ELR (cell line): ENCODE data around the gene MASP1.
A peak's percentile ranks its signal among the peaks of the same experiment; 100 is the strongest.

Experiments
- DNase-seq: peaks from one replicate; pipeline ENCODE4 v3.0.0-alpha.2; 2015; ENCODE audit warnings: low read depth

MASP1 gene, protein sequence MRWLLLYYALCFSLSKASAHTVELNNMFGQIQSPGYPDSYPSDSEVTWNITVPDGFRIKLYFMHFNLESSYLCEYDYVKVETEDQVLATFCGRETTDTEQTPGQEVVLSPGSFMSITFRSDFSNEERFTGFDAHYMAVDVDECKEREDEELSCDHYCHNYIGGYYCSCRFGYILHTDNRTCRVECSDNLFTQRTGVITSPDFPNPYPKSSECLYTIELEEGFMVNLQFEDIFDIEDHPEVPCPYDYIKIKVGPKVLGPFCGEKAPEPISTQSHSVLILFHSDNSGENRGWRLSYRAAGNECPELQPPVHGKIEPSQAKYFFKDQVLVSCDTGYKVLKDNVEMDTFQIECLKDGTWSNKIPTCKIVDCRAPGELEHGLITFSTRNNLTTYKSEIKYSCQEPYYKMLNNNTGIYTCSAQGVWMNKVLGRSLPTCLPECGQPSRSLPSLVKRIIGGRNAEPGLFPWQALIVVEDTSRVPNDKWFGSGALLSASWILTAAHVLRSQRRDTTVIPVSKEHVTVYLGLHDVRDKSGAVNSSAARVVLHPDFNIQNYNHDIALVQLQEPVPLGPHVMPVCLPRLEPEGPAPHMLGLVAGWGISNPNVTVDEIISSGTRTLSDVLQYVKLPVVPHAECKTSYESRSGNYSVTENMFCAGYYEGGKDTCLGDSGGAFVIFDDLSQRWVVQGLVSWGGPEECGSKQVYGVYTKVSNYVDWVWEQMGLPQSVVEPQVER

DNA sequence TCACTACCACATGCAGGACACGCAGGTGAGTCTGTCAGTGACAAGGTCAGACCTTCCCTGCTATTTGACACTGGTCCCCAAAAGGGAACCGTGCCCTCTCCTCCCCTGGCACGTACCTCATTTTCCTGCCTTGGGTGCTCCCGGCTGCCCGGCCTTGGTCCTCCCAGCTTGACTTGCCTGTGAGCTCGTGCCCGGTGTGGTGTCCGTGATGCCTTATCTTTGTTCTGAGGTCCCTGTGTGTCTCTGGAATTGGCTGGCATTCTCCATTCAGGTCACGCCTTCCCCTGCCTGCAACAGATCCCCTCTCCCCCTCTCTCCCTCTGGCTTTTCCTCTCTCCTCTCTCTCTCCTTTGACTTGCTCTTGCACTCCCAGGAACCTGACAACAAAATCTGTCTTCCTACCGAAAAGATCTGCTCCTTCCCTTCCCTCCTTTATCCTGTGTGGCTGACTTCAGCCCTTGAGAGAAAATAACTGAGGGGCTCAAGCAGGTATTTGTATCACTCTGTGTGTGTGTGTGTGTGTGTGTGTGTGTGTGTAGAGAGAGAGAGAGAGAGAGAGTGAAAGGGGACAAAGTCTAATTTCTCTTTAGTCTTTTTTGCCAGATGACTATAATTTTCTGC is at the start of gene MASP1:
Gene MASP1, minus strand, starts transcription at position 226 of the 621 bp plus-strand sequence. Its CDS starts 105 bp downstream, at position 121.
- DNase-seq = peak; percentile 35

DNA sequence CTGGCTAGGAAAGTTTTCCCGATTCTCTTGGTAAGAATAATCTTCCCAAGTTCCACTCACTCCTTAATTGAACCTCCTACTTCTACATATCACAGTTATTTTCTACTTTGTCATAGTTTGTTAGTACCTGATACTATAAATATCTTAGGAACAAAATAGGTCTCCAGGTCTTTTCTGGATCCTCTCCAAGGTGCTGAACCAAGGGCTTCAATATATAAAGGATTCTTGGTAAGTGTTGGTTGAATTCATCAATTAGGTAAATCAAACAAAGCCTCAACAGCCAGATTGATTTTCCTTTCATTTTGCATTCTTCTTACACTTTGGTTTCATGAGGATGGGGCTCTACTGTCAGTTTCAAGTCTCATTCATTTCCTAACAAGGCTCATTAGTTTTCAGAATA is 49.0 kb upstream of the MASP1 start:
- no peak for DNase-seq

DNA sequence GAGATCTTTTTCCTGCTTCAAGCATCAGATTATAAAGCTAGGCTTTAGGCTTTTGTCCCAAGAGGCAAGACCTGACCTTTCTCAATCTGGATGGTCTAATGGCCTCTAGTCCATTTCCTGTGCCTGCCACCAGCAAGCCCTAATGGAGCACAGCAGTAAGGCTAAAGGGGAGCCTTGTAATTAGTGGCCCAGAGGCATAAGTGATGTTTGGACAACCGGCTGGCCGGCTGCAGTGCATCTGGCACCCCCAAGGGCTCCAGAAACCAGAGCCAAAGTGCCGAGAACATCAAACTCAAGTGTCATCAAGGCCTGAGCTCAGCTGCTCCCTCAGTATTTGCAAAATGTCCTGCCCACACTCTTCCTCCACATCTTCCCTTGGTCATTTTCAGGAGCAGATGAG is 44.8 kb upstream of the MASP1 start:
- DNase-seq = no peak

DNA sequence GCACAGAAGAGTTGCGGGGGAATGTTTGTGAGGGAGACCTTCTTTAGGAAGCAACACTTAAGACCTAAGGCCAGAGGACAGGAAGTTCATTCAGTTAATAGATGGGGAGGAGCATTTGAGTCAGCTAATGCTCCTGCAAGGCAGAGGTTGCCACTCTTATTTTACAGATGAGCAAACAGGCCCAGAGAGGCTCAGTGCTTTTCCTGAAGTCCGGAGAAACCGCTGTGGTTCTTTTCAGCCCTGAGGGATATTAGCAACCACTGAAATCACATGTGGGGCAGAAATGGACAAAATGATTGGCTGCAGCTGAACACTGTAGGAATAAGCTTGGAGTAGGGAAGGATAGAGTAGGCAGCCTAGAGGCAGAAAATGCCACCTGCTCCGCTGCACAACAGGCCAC is 43.4 kb upstream of the MASP1 start:
- no peak for DNase-seq

DNA sequence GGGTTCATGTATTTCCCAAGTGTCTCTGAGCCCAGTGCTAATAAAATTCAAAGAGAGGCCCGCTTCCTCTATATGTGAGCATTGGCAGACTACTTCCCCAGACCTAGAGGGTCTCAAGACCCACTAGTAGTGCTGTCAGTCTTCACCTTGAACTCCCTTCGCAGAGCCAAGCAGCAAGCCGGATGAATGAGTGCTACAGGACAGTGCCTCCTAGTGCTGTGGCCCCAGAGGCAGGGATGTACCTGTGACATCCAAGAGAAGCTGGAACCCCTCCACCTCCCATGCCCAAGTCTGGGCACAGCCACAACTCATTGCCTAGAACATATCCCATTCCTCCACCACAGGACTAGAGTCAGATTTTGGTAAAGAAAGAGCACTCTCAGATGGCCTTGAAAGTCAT is 37.2 kb upstream of the MASP1 start:
- no peak for DNase-seq

DNA sequence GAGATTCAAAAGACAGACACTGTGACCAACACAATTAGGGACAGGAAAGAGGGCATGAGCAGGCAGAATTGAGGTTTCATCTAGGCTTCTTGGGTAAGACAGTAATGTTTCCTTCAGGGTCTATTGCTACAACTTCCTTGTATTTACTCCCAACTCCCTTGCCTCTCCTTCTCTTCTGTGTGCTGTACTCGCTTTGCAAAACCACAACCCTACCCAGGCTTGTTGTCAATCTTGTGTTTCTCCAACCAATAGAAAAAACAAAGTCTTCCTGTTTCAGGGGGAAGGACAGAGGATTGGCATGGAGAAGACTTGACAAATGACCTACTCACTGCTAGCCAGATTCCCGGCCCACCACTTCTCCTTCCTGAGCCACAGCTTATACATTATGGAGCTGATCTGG is 36.3 kb upstream of the MASP1 start:
- DNase-seq = no peak

DNA sequence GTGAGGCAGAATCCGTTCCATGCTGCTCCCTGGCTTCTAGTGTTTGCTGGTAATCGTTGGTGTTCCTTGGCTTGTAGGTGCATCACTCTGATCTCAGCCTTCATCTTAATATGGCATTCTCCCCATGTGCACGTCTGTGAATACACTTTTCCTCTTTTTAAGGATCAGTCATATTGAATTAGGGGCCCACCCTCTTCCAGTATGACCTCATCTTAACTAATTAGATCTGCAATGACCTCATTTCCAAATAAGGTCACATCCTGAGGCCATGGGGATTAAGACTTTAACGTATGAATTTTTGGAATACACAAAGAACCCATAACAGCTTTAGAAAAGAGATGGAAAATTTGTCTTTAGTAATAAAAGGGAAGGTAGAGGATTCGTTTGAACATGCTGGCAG is 34.1 kb upstream of the MASP1 start:
- DNase-seq = no peak

DNA sequence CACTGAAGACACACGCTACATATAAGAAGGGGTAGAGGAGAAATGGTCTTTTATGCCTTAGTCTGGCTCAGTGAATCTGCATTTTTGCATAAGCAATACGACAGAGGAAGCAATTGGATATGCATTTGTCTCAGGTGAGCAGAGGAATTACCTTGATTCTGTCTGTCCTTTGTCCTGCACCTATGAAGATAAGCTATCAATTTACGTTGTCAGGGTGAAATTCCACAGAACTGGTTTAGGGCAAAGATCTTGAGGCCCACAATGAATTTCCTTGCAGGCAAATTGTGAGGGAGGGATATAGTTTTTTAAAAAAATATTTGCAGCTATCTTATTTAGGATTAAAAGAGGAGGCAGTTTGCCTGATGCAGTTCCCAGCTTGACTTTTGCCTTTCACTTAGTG is 31.6 kb upstream of the MASP1 start:
- DNase-seq = no peak

DNA sequence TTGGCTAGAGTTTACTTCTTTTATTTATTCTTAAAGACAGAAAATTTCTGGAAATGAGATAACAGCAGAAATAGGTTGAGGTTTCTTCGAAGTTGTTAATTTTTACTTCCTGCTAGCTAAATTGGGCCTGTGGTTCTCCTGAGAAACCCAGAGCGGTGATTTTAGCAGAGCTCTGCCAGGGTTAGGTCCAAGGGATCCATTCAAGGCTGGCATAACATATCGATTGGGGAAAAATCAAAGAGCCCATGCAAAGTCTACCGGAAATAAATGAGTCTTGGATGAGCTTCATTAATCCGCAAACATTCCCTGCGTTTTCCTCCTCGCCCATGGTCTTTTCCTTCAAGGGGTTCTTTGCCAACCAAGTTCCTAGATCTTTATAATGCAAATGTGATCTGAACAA is 30.8 kb upstream of the MASP1 start:
- no peak for DNase-seq

DNA sequence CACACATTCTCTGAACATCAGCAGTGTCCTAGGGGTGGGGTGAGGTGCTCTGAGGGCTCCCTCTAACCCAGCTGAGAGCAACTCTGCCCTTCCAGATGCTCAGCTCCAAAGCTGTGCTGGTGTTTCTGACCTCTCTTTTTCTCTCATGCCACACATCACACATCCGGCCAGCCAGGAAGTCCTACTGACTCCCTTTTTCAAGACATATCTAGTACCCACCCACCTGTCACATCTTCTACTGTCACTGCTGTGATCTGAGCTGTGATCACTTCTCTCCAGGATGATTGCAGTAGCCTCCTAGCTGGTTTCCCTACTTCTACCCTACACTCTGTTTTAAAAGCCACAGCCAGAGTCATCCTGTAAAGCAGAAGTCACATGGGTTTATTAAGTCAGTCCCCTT is 30.2 kb upstream of the MASP1 start:
- no peak for DNase-seq

DNA sequence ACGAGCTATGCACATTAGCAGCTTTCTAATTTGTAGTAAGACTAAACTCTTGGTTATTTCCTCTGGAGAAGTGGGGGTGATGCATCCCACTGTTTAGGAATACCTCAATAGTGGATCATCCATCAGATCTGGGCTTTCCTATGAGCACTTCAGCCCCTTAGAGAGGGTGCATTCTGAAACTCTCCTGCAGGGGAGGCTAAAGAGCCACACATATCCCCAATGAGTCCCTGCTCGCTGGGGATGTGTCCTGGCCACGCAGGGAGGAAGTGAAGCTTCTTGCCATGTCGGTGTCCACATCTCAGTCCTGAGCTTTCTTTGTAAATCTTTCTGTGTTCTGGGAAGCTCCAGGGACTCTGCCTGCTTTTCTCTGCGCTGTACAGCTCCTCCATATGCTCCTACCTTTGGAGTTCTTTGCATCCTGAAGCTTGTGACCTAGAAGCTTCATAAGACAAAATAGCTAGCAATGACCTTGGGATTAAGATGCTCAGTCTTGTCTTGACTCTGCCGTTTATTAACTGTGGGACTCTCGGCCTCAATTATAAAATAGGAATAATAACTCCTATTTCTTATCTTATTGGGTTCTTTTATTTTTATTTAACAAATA is 28.3 kb upstream of the MASP1 start:
- peak; percentile 82 for DNase-seq

DNA sequence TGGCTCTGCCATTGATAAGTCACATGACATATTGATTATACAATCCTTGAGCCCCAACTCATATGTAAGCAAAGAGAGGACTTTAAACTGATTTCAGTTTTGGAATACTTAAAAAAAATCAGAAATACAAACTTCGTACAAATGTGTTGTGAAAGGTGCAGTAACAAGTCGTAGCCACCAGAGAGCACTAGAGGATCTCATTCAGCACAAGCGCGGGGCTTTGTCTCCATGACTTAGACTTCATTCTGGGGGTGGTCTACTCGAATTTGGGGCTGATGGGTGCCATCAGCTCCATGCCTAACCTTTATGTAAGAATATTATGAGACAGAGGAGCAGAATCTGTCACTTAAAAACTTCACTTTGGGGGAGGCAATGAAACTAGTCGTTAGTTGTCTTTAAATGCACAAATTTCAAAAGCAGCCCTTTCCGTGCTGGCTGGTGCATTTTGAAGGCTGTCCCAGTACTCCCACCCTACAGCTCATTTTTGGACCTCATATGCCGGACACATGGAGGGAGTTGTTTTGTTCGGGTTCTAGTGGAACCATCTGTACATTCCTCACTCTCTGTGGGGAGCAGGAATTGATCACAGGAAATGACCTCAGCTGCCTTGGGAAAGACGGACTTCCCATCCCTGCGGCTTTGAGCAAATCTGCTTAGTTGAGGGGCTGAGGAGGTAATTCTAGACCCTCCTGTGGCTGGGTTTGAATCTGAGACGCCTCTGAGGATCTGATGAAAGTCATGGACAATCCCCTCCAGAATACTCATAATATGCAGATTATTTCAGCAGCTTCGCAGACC is 27.5 kb upstream of the MASP1 start:
- peak; percentile 86 for DNase-seq

DNA sequence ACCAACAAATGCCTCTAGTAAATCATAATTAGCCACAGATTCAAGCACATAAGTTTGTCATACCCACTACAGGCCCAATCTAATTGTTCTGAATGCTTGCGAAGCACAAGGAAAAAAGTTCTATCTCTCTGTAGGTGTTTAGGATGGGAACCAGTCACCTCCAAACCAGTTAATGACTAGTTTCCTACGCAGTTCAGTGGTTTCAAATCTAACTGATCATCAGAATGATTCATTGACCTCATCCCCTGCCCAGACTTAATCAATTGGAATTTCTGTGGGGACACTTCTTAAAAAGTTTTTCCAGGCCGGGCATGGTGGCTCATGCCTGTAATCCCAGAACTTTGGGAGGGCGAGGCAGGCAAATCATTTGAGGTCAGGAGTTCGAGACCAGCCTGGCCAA is 24.3 kb upstream of the MASP1 start:
- DNase-seq = peak; percentile 90

DNA sequence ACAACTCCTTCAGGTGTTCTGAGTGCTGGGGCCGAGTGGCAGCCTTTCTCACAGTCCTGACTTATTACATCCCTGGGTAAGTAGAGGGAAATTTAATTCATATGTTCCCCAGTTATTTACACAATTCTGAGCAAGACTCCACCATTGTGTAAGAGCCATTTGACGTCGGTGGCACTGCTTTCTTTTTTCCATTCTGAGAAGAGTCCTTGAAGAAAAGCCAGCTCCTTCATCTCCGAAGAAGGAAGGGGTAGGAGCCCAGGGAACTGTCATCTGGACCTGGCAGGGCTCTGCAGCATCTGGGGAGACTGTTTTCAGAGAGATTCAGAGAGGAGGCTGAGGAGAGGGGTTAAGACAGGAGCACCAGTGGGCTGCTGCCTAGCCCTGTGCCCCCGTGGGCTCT is 22.6 kb upstream of the MASP1 start:
- DNase-seq = no peak

DNA sequence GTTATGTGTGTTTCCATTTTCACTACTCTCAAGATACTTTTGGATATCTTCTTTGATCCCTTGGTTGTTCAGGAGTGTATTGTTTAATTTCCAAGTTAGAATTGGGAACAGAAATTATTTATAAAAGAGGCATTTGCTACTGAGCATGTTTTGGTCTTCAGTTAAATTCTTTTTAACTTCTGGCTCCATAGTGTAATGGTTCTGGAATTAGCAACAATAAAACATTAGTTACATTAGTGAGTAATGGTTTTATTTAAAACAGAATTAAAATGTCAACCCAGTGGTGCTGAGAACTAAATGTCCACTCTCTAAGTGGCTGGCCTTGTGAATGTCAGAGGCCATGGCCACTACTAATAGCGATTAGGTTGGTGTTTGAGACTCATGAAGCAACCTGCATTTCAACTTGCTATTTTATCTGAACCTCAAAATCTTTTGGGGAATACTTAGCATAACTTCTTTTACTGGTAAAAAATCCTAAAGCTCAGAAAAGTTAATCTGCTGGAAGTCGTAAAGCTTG is 19.5 kb upstream of the MASP1 start:
- no peak for DNase-seq

DNA sequence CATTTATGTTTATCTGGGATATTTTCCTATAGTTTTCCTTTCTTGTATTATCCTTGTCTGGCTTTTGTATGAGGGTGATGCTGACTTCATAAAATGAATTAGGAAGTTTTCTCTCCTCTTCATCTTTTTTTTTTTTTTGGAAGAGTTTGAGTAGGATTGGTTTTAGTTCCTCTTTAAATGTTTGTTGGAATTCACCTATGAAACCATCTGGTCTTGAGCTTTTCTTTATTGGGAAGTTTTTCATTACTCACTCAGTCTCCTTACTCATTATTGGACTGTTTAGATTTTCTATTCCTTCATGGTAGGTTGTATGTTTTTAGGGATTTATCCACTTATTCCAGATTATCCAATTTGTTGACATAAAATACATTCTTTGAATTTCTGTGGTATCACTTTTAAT is 18.7 kb upstream of the MASP1 start:
- DNase-seq = no peak

DNA sequence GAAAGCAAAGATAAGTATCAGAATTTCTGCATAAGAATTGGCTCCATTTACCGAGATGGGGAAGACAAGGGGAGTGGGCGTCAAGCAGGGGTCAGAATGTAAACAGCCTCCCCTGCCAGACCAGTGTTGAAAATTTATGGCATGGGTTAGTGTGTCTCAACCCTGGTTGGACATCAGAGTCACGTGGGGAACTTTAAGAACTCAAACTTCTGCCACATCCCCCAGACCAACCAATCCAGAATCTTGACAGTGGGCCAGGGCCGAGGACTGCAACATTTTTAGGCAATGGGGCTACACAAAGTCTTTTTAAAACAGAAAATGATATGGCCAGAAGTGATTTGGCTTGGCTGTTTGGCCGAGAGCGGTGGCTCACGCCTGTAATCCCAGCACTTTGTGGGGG is 14.3 kb upstream of the MASP1 start:
- no peak for DNase-seq

DNA sequence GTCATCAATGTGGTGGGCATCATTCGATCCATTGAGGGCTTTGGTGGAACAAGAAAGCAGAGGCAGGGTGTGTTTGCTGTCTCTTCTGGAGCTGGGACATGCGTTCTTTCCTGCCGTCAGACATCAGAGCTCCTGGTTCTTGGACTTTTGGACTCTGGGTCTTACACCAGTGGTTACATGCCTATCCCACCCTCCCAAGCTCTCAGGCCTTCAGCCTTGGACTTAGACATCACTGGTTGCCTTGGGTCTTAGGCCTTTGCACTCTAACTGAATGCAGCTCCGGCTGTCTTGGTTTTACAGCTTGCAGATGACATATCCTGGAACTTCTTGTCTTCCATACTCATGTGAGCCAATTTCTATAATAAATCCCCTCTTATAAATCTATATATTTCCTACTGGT is 8.1 kb upstream of the MASP1 start:
- no peak for DNase-seq

DNA sequence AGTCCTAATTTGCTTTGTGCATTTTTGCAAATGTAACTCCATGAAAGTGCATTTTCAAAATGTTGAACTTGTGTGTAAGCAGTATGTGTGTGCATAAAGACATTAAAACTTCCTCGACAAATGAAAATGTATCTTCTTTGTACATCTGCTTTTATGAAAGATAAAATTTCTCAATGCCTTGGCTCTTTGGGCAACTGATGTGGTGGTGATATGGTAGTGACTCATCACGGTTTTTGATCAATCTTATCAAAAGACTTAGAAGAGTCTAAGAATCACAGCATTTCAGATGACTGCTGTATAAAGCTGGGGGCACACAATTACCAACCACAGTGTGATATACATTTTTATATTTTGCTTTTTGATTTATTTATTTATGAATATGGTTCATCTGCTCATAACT is 5.4 kb upstream of the MASP1 start:
- peak; percentile 36 for DNase-seq

DNA sequence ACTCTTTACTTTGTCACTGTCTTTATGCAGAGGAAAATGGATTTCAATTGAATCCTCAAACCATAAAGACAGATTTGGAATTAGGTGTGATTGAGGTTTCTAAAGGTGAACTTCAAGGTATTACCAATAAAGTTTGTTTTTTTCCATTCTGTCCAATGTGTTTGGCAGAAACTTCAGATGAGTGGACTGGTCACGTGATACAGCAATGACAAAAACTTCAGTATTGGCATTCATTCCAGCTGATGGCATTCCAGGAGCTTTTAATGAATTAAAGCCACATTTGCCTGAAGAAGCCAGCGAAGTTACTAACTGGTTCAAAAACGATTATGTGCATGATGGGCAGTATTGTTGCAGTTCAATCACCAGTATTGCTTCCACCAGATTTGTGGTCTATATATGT is 4.5 kb upstream of the MASP1 start:
- no peak for DNase-seq

DNA sequence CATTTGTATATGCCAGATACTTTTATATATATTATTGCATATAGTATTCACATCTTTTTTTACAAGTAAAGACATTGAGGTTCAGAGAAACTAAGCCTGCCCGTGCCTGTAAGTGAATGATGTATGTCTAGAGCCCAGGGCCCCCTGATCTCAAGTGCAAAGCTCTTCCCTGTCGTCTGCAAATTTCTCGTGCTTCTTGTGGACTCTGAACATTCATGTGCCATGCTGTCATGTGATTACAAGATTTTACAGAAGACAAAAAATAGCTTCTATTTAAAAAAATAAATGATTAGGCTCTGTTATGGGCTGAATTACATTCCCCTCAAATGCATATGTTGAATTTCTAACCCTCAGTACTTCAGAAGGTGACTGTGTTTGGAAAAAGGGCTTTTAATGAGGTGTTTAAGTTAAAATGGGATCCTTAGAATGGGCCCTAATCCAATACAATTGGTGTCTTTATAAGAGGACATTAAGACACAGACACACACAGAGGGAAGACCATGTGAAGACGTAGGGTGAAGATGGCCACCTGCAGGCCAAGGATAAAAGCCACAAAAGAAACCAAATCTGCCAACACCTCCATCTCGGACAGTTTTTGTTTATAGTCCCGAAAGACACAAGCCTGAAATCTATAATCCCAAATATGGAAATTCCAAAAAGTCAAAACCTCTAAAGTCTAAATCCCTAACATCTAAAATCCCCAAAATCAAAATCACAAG is 3.9 kb upstream of the MASP1 start:
- DNase-seq = peak; percentile 44
